SW 1271 (cell line): Measurements from ENCODE around the gene LRRC3C.
A peak's percentile ranks its signal among the peaks of the same experiment; 100 is the strongest.

Experiments used
- DNase-seq, 2 experiments: peaks; one replicate each; lab custom pipeline; 2025; lab: John Stamatoyannopoulos, UW

The LRRC3C gene

DNA sequence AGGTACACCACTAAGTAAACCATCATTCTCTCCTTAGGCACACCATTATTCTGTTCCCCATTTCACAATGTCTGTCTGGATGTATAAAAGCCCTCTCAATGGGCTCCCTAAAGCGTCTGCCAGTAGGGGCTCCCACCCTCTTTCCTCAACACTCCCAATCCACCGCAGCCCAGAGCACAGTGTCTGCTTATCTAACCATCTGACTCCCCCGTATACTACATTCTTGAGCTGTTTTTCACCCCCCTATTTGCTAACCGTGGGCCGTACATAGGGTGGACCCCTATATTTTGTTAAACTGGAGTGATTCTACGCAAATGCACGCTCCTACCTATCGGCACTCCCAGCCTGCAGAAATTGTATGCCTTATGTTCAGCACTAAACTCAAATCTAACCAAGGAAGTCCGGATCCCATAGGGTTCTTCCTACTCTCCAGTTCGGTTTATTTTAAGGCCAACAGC, 52.4 kb downstream of the LRRC3C start:
- DNase-seq: peak in 1 of 2 experiments; percentile 68

DNA sequence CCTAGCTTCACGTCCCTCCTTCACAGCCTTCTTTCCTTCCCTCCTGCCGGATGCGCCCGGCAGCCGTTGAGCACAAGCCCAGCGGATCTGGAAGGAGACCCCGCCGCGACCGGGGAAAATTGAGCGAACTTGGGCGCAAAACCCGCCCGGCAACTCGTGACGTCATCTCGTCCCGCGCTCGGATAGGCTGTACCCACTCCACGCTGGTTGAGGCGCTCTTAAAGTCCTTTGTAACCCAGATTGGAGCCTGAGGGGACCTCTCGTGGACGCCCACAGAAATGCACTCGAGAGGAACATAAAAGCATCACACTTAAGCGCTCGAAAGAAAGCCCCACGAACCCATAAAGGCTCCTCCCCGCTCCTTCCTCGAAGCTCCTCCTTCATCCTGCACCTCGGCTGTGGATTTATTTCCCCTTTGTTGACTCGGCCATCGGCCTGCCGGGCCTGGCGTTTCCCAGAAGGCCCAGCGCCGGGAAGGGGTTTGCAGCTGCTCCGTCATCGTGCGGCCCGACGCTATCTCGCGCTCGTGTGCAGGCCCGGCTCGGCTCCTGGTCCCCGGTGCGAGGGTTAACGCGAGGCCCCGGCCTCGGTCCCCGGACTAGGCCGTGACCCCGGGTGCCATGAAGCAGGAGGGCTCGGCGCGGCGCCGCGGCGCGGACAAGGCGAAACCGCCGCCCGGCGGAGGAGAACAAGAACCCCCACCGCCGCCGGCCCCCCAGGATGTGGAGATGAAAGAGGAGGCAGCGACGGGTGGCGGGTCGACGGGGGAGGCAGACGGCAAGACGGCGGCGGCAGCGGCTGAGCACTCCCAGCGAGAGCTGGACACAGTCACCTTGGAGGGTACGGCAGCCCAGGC, 53.0 kb downstream of the LRRC3C start, which contains the start of gene PSMD3:
Gene PSMD3, plus strand, starts transcription at position 457 of the 856 bp plus-strand sequence. Its CDS starts 164 bp downstream, at position 621.
- DNase-seq: peak; percentile 96 to 99

DNA sequence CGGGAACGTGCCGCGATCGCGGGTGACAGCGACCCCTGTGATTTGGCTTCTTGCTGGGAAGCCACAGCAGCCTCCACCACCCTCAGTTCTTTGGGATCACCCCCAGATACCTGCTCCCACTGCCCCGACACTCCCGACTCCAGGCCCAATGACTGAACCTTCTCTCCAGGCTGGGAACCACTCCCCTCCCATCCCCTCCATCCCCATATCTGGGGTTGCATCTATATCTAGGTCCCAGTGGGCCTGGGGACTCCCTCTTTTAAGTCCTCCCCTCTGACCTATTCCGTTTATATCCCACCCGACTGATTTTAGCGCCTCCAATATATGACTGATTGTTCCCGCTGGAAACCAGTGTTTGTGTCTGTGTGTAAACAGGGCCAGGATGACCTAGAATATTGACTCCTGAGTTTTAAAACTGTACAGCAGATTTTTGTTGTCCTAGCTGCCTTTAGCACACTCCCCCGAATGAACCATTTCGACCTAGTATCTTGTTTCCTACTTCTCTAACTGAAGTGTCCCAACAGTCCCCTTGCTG, 53.7 kb downstream of the LRRC3C start:
- no peak for DNase-seq

DNA sequence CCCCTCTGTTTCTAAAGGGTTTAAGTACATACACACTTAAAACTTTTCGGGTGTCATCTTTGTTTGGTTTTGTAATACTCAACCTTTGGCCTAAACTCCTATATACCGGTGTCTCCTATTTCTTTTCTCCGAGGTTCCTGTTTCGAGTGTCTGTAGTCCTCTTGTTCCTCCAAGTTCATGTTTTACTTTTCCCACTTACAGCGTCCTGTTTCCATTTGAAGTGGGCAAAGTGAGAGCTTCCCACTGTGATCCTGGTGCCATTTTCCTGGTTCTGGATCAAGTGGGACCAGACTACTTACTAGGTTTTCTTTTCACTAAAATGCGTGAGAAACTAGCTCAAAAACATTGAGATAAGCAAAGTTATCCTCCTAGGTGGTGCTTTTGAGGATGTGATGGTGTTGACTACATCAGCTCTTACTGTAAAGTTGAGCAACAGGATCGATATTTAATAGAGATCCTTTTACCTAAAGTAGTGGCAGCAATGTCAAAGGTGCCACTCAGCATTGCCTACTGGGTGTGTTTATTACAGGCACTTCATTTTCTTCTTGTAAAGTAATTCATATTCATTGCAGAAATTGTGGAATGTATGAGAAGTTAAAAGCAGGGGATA, 54.3 kb downstream of the LRRC3C start:
- no peak for DNase-seq

DNA sequence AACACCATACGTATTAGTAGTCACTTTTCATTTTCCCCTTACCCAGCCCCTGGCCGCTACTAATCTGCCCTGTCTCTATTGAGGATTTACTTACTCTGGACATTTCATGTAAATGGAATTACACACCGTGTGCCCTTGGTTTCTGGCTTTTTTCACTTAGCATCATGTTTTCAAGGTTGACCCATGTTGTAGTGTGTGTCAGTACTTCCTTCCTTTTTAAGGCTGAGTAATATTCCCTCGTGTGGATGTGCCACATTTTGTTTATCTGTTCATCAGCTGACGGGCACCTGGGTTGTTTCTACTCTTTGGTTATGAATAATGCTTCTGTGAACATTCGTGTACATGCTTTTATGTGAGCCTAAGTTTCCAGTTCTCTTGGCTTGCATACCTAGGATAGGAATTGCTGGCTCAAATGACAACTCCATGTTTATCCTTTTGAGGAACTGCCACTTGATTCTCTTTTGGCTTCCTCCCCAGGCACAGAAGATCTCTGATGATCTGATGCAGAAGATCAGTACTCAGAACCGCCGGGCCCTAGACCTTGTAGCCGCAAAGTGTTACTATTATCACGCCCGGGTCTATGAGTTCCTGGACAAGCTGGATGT, 60.8 kb downstream of the LRRC3C start:
- DNase-seq: no peak

DNA sequence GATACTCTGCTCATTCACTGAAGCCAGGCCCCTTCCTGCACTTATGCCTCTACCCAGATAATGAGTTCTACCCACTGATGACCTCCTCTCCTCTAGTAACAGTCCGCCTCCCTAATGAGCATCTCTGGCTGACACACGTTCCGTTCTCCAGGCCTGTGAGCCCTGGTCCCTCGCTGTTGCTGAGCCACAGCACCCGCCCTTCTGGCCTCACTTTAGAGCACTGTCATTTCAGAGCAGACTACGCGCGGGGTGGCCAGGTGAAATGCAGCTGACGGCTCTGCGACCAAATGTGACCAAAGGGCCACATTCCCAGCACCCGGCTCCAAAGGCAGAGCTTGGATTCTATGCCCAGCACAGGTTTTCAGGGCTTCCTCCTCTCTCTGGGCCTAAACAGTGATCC, 66.9 kb downstream of the LRRC3C start:
- DNase-seq: no peak
